GM18517 (cell line): ENCODE measurements around the gene HPF1.
"Not testable (repeated sequence)": the region's sequence is repeated elsewhere in the genome, so short reads cannot be mapped to it uniquely, and the experiment has no call there.

ENCODE experiments used
- ATAC-seq: cut with Tn5 transposase; IDR thresholded peaks from one replicate; pipeline ENCODE4 v1.9.1; 2021; ENCODE audit warnings: mild to moderate bottlenecking, moderate library complexity; ENCODE audit not compliant: unreplicated experiment

The HPF1 gene

GRCh38 chr4:169741569-169741968 is 16.2 kb downstream of the HPF1 start:
- no peak for ATAC-seq

GRCh38 chr4:169738604-169739003 is 19.1 kb downstream of the HPF1 start:
- not testable (repeated sequence) for ATAC-seq

- no peak for ATAC-seq
Observed at GRCh38 chr4:169730564-169730963, 27.2 kb downstream of the HPF1 start.

GRCh38 chr4:169727616-169728015 is 30.1 kb downstream of the HPF1 start:
- ATAC-seq: no peak

GRCh38 chr4:169724260-169724659 is 33.5 kb downstream of the HPF1 start:
- ATAC-seq: no peak

- ATAC-seq: no peak
Observed at GRCh38 chr4:169723207-169723965, 34.4 kb downstream of the HPF1 start.

GRCh38 chr4:169720529-169720928 is 37.2 kb downstream of the HPF1 start:
- ATAC-seq: no peak

- ATAC-seq: no peak
Observed at GRCh38 chr4:169716677-169717076, 41.1 kb downstream of the HPF1 start.

- ATAC-seq: no peak
Observed at GRCh38 chr4:169715826-169716225, 41.9 kb downstream of the HPF1 start.

GRCh38 chr4:169707958-169708643 is 49.6 kb downstream of the HPF1 start:
- ATAC-seq: no peak

GRCh38 chr4:169698331-169698730 is 59.4 kb downstream of the HPF1 start:
- no peak for ATAC-seq

GRCh38 chr4:169690787-169691186 is 67.0 kb downstream of the HPF1 start:
- no peak for ATAC-seq

GRCh38 chr4:169689681-169690080 is 68.1 kb downstream of the HPF1 start:
- ATAC-seq: no peak

GRCh38 chr4:169682372-169683047 is 75.2 kb downstream of the HPF1 start:
- ATAC-seq: no peak
